ENCODE measurements around the gene DNAH1.
"Not testable (repeated sequence)": the region's sequence is repeated elsewhere in the genome, so short reads cannot be mapped to it uniquely, and the experiment has no call there.

Gene DNAH1

DNA sequence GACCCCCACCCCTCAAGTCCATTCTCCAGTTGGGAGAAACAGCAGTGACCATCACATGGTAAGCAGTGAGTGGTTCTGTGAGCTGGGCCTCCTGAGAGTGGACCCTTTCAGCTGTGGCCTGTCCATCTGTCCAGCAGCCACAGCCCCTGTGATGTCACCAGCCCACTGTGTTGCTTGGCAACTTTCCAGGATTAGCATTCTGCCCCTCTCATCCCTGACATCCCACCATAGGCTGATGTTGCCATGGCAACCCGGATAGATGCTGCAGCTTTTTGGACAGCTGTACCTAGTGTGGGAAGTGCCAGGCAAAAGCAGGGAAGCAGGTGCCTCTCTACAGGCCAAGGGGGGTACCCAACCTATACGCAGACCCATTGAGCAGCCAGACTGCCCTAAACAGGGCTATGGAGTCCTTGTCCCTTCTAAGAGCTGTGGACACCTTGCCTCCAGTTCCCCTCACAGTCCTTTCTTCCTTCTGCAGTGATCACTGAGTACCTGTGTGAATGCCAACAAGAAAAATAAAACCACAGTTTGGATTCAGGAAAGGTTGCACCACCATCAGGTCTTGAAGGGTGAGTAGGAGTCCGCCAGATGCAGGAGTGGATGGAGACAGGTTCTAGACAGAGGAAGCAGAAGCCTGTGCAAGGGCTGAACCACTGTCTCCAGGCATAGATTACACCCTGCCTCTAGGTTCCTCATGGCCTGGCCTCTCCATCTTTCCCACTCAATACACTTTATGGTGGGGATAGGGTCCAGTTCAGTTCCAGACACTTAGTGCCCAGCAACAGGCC, at the start of gene DNAH1:
Gene DNAH1 (plus strand): TSS at position 343 of the 788 bp plus-strand sequence. CDS start 6,124 bp downstream, outside the sequence.
- no peak for DNase-seq
- in situ Hi-C loops (cut with MboI; ENCODE audit: low pct_unique_long_range_greater_than_20kb, low sequenced_read_pairs) = no loop called here

- in situ Hi-C loops (cut with MboI; ENCODE audit: low pct_unique_long_range_greater_than_20kb, low sequenced_read_pairs) = no loop called here
- no peak for DNase-seq
Measured at GRCh38 chr3:52268036-52268435, 48.1 kb upstream of the DNAH1 start.

- no peak for DNase-seq
- in situ Hi-C loops (cut with MboI; ENCODE audit: low pct_unique_long_range_greater_than_20kb, low sequenced_read_pairs) = no loop called here
Measured at GRCh38 chr3:52269776-52270175, 46.3 kb upstream of the DNAH1 start.

DNA sequence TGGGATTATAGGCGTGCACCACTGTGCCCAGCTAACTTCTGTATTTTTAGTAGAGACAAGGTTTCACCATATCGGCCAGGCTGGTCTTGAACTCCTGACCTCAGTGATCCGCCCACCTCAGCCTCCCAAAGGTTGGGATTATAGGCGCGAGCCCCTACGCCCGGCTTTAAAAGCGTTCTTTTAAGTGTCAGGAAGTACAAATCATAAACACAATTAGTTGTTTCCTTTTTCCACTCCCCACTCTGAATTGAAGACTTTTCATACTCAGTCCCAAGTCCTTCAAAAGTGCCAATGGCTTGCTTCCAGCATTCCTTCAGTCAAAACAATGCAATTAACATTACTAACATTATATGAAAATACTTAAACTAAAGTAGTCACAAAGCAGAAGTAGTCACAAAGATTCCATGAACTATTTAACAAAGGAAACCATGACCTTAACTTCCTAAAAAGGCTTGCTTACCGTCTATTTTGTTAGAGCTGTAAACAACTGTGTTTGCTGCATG, 45.8 kb upstream of the DNAH1 start:
- peak; percentile 57 for DNase-seq
- in situ Hi-C loops (cut with MboI; ENCODE audit: low pct_unique_long_range_greater_than_20kb, low sequenced_read_pairs) = no loop called here

DNA sequence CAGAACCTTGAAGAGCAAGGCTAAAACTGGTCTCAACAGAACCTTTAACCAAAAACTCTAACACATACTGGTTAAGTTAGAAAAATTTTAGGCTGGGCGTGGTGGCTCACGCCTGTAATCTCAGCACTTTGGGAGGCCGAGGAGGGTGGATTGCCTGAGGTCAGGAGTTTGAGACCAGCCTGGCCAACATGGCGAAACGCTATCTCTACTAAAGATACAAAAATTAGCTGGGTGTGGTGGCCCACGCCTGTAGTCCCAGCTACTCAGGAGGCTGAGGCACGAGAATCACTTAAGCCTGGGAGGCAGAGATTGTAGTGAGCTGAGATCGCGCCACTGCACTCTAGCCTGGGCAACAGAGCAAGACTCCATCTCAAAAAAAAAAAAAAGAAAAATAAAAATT, 43.9 kb upstream of the DNAH1 start:
- DNase-seq; in situ Hi-C loops (cut with MboI; ENCODE audit: low pct_unique_long_range_greater_than_20kb, low sequenced_read_pairs): not testable (repeated sequence)

- in situ Hi-C loops (cut with MboI; ENCODE audit: low pct_unique_long_range_greater_than_20kb, low sequenced_read_pairs) = no loop called here
- no peak for DNase-seq
Measured at GRCh38 chr3:52272831-52273230, 43.3 kb upstream of the DNAH1 start.

DNA sequence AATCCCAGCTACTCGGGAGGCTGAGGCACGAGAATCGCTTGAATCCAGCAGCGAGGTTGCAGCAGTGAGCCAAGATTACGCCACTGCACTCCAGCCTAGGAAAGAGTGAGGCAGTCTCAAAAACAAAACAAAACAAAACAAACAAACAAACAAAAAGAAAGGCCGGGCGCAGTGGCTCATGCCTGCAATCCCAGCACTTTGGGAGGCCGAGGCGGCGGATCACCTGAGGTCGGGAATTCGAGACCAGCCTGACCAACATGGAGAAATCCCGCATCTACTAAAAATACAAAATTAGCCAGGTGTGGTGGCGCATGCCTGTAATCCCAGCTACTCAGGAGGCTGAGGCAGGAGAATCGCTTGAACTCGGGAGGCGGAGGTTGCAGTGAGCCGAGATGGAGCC, 41.3 kb upstream of the DNAH1 start:
- DNase-seq; in situ Hi-C loops (cut with MboI; ENCODE audit: low pct_unique_long_range_greater_than_20kb, low sequenced_read_pairs): not testable (repeated sequence)

DNA sequence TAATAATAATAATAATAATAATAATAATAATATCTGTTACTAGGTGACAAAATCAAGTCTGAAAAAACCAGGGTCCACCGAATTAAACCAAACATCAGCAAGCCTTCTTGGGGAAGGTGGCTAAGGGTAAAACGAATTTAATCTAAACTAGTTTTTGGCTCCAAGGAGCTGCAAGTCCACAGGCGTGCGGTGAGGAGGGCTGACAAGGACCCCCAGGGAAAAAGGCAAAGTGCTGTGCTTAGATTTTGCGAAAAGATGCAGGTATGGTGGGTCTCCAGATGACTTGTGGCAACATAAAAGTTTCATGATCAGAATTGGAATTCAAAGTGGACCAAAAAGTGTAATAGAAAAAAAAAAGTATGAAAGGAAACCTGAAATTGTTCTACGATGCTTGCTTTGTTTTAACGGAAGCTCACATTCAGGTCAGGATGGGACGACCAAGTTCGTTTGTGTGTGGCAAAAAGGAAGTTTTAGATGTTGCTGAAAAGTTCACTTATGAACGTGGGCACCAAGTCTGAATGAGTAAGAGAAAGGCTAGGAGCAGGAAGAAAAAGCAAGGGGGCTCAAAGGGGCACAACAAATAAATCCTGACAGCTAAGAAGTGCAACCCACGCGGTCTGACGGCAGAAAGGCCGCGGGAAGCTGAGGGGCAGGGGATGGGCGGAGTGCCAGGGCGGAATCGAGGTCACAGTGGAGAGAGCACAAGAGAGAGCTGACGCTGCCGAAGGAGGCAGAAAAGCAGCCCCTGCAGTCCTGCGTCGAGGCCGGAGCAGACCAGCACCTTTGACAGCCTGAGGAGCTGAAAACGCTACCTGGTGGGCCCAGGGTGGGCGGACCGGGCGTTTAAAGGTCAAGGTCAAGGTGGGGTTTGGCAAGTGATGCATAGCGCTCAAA, 38.8 kb upstream of the DNAH1 start:
- DNase-seq = peak; percentile 71
- in situ Hi-C loops (cut with MboI; ENCODE audit: low pct_unique_long_range_greater_than_20kb, low sequenced_read_pairs) = no loop called here

GRCh38 chr3:52277972-52278509, 38.1 kb upstream of the DNAH1 start:
- peak; percentile 68 for DNase-seq
- in situ Hi-C loops (cut with MboI; ENCODE audit: low pct_unique_long_range_greater_than_20kb, low sequenced_read_pairs) = no loop called here

GRCh38 chr3:52278510-52279069, 37.5 kb upstream of the DNAH1 start, which contains the start of gene WDR82:
TSS of gene WDR82 (minus strand) at chr3:52278649. CDS start at chr3:52278361, 288 bp downstream.
- in situ Hi-C loops (cut with MboI; ENCODE audit: low pct_unique_long_range_greater_than_20kb, low sequenced_read_pairs) = no loop called here
- peak; percentile 86 for DNase-seq

- no peak for DNase-seq
- in situ Hi-C loops (cut with MboI; ENCODE audit: low pct_unique_long_range_greater_than_20kb, low sequenced_read_pairs) = no loop called here
Measured at GRCh38 chr3:52279596-52279995, 36.5 kb upstream of the DNAH1 start.

GRCh38 chr3:52280050-52280461, 36.1 kb upstream of the DNAH1 start:
- no peak for DNase-seq
- in situ Hi-C loops (cut with MboI; ENCODE audit: low pct_unique_long_range_greater_than_20kb, low sequenced_read_pairs) = no loop called here

- DNase-seq = peak; percentile 60
- in situ Hi-C loops (cut with MboI; ENCODE audit: low pct_unique_long_range_greater_than_20kb, low sequenced_read_pairs) = no loop called here
Measured at GRCh38 chr3:52281981-52282801, 33.9 kb upstream of the DNAH1 start.

- no peak for DNase-seq
- in situ Hi-C loops (cut with MboI; ENCODE audit: low pct_unique_long_range_greater_than_20kb, low sequenced_read_pairs) = no loop called here
Measured at GRCh38 chr3:52283306-52283705, 32.8 kb upstream of the DNAH1 start.

- DNase-seq; in situ Hi-C loops (cut with MboI; ENCODE audit: low pct_unique_long_range_greater_than_20kb, low sequenced_read_pairs): not testable (repeated sequence)
Measured at GRCh38 chr3:52284051-52284450, 32.1 kb upstream of the DNAH1 start.

DNA sequence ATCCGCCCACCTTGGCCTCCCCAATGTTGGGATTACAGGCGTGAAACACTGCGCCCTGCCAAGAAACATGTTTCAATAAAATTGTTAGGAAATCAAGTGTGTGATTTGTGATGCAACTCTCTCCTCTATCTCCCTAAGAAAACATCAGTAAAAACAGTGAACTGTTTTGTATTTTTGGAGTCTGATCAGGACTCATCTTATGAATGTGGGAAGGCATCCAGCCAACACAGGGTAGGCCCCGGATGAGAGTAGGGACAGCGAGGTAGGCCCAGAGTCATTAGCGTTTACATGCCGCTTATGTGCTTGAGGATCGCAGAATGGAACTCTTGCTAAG, 29.4 kb upstream of the DNAH1 start:
- in situ Hi-C loops (cut with MboI; ENCODE audit: low pct_unique_long_range_greater_than_20kb, low sequenced_read_pairs) = no loop called here
- no peak for DNase-seq

DNA sequence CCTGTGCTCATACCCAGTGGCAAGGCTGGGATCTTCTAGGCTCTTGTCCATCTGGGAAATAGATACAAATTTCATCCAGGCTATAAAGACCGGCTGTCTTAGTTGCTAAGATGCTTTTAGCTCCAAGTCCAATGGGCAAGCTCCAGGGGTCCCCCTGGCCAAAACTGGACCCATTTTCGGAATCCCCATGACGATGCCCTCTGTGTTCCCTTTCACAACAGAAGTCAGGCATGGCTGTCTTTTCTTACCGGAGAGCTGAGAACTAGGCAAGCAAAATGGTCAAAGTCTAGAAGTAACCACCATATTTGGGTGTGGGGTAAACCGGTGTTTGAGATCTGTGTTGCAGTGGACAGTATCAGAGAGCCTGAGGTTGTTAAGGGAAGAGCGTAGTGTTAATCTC, 27.4 kb upstream of the DNAH1 start:
- DNase-seq = no peak
- in situ Hi-C loops (cut with MboI; ENCODE audit: low pct_unique_long_range_greater_than_20kb, low sequenced_read_pairs) = no loop called here

GRCh38 chr3:52289338-52289746, 26.8 kb upstream of the DNAH1 start:
- DNase-seq = no peak
- in situ Hi-C loops (cut with MboI; ENCODE audit: low pct_unique_long_range_greater_than_20kb, low sequenced_read_pairs) = no loop called here
